Adrenal gland (tissue), 12 donors: ENCODE data around the gene ERC2. TPM values are rescaled to one million over a fixed set of nuclear protein-coding genes. Genes with fewer than 3 reads are reported as not detected.

Experiments used
- DNase-seq, 7 donors: peaks; one replicate each; pipeline ENCODE4 v3.0.0-alpha.2; 2019 to 2020
- H3K27ac ChIP-seq, 5 donors: fragments of 200-600 bp; sonication (generic) in 4 of 5; 1 replicate in 3 of 5; 2 replicates in 2 of 5; pipeline versions ENCODE4 v1.5.1 to v1.8.0; 2016 to 2020; ENCODE audit warnings: mild to moderate bottlenecking in 1 of 5
- H3K27me3 ChIP-seq: fragments of 200-600 bp; 2 replicates; pipeline ENCODE4 v1.8.0; 2021
- H3K36me3 ChIP-seq, 2 donors: fragments of 200-600 bp; replicated peaks in 1 of 2; 1 replicate in 1 of 2; 2 replicates in 1 of 2; pipeline versions ENCODE4 v1.5.1 to v1.8.0; 2018 to 2022
- H3K4me1 ChIP-seq, 2 donors: fragments of 200-600 bp; replicated peaks in 1 of 2; 1 replicate in 1 of 2; 2 replicates in 1 of 2; pipeline versions ENCODE4 v1.5.1 to v1.8.0; 2018 to 2021
- H3K4me3 ChIP-seq, 4 donors: fragments of 200-600 bp; sonication (generic) in 3 of 4; one replicate each; pipeline ENCODE4 v1.5.1; 2016 to 2018
- H3K9me3 ChIP-seq, 3 donors: fragments of 200-600 bp; sonication (generic) in 1 of 3; replicated peaks in 1 of 3; 1 replicate in 2 of 3; 2 replicates in 1 of 3; pipeline versions ENCODE4 v1.5.1 to v1.8.0; 2016 to 2021
- POLR2A ChIP-seq, 2 donors: fragments of 450-650 bp; IDR thresholded peaks; one replicate each; pipeline ENCODE4 v1.6.1; 2017; ENCODE audit warnings: antibody characterized with exemption in 2 of 2, mild to moderate bottlenecking in 2 of 2, moderate library complexity in 1 of 2
- WGBS, 4 donors: extraction: QIAGEN DNeasy Blood & Tissue Kit in 2 of 4; methylation state at CpG; one replicate each; pipeline versions ENCODE4 v1.1.5 to v1.1.7; 2013 to 2017; 5-methylcytosine and 5-hydroxymethylcytosine counted together
- intact Hi-C, 2 donors: fragments of 100-400 bp; cut with DNase I; formaldehyde crosslinking; loops; one replicate each; pipeline versions ENCODE4 v1.14.1 to v1.15.0; 2022 to 2023
- polyA plus RNA-seq, 3 donors: library from polyadenylated mRNA; stranded (reverse); fragments of 200-250 nt in 2 of 3; fragments of 350-450 nt in 1 of 3; fragmentation: Illumina TruSeq in 1 of 3; extraction: RNeasy Lipid Tissue Mini Kit (QIAGEN cat#74804) in 1 of 3; gene quantifications; one replicate each; pipeline ENCODE4 v1.2.3, GENCODE V29; 2013 to 2014
- total RNA-seq, 9 donors: library from RNA; depleted of rRNA in 4 of 9; stranded (reverse); fragments of >200 nt in 4 of 9; fragments of 120-200 nt in 1 of 9; fragmentation: NEBNext Ultra II Directional in 1 of 9; extraction: Animal tissue kit (Norgen Biotek cat#: 25700) in 1 of 9; gene quantifications; one replicate each; pipeline versions ENCODE4 v1.1.0 to v1.2.4, GENCODE V29; 2013 to 2023
- TF ChIP-seq, protein P1 (sequence below), 6 experiments: fragments of 450-650 bp in 4 of 6; fragments of 200-600 bp in 2 of 6; sonication (generic) in 1 of 6; IDR thresholded peaks; 1 replicate in 5 of 6; 2 replicates in 1 of 6; pipeline versions ENCODE4 v1.5.1 to v1.8.0; 2016 to 2021; ENCODE audit warnings: antibody characterized with exemption in 6 of 6, mild to moderate bottlenecking in 2 of 6, moderate library complexity in 1 of 6
- donor health status: healthy with polysubstance abuse.
- donor health status: Bipolar disorder and iron deficiency.
- donor health status: DM: yes; HTN: yes; CAD: no.
- donor health status: DM: no; HTN: no; CAD: no.
- donor health status: DM: no; HTN: no; CAD: no.
- donor health status: DM: yes; HTN: yes; CAD: no.

The ERC2 gene
- total and polyA plus RNA-seq, 12 donors: 0.47 to 5.8 (median 1.5) TPM

DNA sequence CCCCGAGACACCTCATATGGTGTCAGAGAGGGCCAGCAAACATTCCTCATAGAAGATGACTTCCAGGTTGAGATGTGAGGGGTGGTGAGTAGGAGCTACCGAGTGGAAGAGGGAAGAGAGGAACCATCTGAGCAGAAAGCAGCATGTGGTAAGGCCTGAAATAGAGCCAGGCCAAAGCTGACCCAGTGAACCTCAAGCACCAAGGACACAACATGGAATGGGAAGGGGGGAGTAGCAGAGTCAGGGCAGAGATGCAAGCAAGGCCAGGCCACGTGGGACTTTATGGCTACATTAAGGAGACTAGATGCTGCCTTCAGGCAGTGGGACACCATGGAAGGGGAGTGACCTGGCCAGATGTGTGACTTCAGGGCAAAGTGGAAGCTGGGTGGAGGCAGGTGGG is 942.8 kb downstream of the ERC2 start:
- no peak for TF ChIP-seq POLR2A (IDR thresholded peaks at IDR 0.05)
- TF ChIP-seq, protein P1, sequence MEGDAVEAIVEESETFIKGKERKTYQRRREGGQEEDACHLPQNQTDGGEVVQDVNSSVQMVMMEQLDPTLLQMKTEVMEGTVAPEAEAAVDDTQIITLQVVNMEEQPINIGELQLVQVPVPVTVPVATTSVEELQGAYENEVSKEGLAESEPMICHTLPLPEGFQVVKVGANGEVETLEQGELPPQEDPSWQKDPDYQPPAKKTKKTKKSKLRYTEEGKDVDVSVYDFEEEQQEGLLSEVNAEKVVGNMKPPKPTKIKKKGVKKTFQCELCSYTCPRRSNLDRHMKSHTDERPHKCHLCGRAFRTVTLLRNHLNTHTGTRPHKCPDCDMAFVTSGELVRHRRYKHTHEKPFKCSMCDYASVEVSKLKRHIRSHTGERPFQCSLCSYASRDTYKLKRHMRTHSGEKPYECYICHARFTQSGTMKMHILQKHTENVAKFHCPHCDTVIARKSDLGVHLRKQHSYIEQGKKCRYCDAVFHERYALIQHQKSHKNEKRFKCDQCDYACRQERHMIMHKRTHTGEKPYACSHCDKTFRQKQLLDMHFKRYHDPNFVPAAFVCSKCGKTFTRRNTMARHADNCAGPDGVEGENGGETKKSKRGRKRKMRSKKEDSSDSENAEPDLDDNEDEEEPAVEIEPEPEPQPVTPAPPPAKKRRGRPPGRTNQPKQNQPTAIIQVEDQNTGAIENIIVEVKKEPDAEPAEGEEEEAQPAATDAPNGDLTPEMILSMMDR (IDR thresholded peaks at IDR 0.05): no peak
- Histone ChIP-seq H3K27me3 (no peaks in the 10 kb centered on the region), H3K4me3 (no peak overlapping the region), H3K9me3 (no peaks in the 10 kb centered on the region), H3K4me1 (peaks cover 0 to 8% of the 10 kb centered on the region in 2 donors), H3K36me3 (no peaks in the 10 kb centered on the region), H3K27ac (no peak overlapping the region)
- no peak for DNase-seq
- intact Hi-C loops: no loop called here
- 70 to 81% (median 74%) methylated on average over 3 of the region's 3 CpGs for WGBS, 4 donors

DNA sequence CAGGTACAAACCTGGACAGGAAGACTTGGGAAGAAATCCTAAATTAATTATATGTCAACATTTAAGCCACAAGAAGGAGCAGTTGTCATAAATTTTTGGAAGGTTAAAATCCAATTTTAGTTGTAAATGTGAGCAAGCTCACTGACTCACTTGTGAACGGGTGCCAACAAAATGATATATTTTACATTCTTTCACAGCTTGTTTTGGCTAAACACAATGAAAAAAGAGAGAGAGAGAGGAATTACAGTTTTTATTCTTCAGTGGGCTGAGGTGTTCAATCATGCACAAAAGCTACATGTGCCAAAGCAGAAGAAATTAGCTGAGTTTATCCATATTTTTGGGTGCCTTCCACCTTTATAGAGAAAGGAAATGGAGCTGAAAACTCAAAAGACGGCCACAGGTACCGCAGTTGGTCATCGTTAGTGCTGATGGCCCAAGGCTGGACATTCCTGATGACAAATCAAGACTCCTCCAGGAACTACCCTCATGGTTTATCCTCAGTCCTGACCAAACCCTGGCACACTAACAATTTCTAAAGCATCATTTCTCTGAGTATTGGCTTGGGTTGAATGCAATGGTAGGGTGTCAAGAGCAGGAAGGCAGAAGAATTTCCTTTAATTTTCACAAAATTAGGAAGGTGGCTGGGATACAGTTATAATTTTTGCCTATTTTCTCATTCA is 943.6 kb downstream of the ERC2 start:
- Histone ChIP-seq H3K27ac (no peak overlapping the region), H3K4me3 (no peak overlapping the region), H3K27me3 (no peaks in the 10 kb centered on the region), H3K4me1 (peaks cover 0 to 8% of the 10 kb centered on the region in 2 donors), H3K9me3 (no peaks in the 10 kb centered on the region), H3K36me3 (no peaks in the 10 kb centered on the region)
- DNase-seq: no peak
- intact Hi-C loops: no loop called here
- TF ChIP-seq, protein P1 (IDR thresholded peaks at IDR 0.05): no peak
- TF ChIP-seq POLR2A (IDR thresholded peaks at IDR 0.05): no peak
- 53 to 64% (median 57%) methylated on average over 4 of the region's 4 CpGs for WGBS, 4 donors

DNA sequence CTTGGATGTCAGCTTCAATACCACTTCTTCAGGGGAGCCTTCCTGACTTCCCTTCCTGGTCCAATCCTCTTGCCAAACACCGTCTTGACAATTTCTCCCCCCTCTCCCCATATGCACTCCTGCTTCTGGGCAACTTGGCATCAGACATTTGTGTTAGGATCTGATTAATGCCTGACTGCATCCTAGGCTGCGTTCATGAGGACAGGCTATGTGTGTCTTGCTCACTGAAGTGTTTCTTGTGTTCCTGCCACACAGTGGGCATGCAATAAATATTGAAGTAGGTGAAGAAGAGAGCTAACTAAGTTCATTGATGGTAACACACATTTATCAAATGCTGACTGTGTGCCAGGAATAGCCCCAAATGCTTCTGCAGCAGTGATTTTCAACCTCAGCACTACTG is 944.8 kb downstream of the ERC2 start:
- H3K27ac ChIP-seq: no peak overlapping the region
- no peak for TF ChIP-seq POLR2A (IDR thresholded peaks at IDR 0.05)
- TF ChIP-seq, protein P1 (IDR thresholded peaks at IDR 0.05): no peak
- WGBS, 4 donors: 93 to 96% (median 94%) methylated on average over 2 of the region's 2 CpGs

DNA sequence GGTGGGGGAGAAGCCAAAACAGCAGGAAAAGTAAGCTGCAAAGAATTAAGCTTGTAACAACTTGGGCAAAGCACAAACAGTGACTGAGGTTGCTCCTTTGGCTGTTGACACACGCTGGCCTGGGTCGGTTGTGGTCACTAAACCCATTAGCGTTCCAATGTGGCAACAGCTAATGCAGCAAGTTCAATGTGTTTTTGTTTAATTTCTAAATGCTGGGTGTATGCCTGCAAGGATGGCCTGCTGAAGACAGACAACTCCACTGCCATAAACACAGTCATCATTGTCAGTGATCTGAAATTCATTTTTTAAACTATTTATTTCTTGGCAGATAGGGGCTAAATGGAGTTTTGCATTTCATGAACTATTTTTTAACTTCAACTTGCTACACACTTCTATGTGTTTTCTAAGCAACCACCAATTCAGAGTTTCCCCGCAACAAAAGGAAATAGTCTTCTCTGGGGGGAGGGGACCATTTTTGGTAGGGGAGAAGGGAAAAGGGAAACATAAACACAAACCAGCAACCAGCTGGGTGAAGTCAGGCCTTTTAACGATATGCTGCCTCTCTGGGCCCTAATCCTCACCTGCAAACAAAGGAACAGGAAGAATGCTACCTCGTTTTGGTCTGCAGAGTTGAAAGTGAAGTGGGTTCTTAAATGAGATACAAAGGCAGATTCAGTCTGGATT is 946.4 kb downstream of the ERC2 start:
- intact Hi-C loops: no loop called here

More for the DNA sequence above, 944.8 kb downstream of the ERC2 start:
- H3K27me3 ChIP-seq: no peaks in the 10 kb centered on the region
- no peak for DNase-seq
- H3K4me1 ChIP-seq: peaks cover 0 to 8% of the 10 kb centered on the region in 2 donors
- intact Hi-C loops: no loop called here
- H3K4me3 ChIP-seq: no peak overlapping the region
- no peaks in the 10 kb centered on the region for H3K36me3 ChIP-seq
- H3K9me3 ChIP-seq: no peaks in the 10 kb centered on the region

More for the DNA sequence above, 946.4 kb downstream of the ERC2 start:
- no peaks in the 10 kb centered on the region for H3K36me3 ChIP-seq
- no peak overlapping the region for H3K27ac ChIP-seq
- H3K9me3 ChIP-seq: no peaks in the 10 kb centered on the region
- H3K4me3 ChIP-seq: no peak overlapping the region
- H3K4me1 ChIP-seq: peaks cover 0 to 8% of the 10 kb centered on the region in 2 donors
- 75 to 84% (median 80%) methylated on average over 6 of the region's 6 CpGs for WGBS, 4 donors
- DNase-seq: no peak
- TF ChIP-seq, protein P1 (IDR thresholded peaks at IDR 0.05): no peak
- no peak for TF ChIP-seq POLR2A (IDR thresholded peaks at IDR 0.05)
- peaks cover 7% of the 10 kb centered on the region for H3K27me3 ChIP-seq
